Kidney (tissue), 14 donors: ENCODE results near the gene HOXB6. TPM values are rescaled to one million over a fixed set of nuclear protein-coding genes. Genes with fewer than 3 reads are reported as not detected.

Source experiments
- DNase-seq, 5 donors: peaks; one replicate each; pipeline ENCODE4 v3.0.0-alpha.2; 2013 to 2020
- FAIRE-seq: peaks from 2 replicates; lab custom pipeline; 2012; peaks lifted over from hg19 to GRCh38; lab: Jason Lieb, UNC
- H3K27ac ChIP-seq, 2 donors: one replicate each; pipeline ENCODE4 v1.7.0; 2013; ENCODE audit warnings: low read depth in 2 of 2, low read length in 2 of 2, inconsistent platforms in 1 of 2
- H3K27me3 ChIP-seq: one replicate; pipeline ENCODE4 v1.7.1; 2013; ENCODE audit warnings: low read length, inconsistent platforms; ENCODE audit not compliant: control insufficient read depth, insufficient read depth
- H3K36me3 ChIP-seq, 3 donors: one replicate each; pipeline versions ENCODE4 v1.7.0 to v1.7.1; 2013; ENCODE audit warnings: low read length in 3 of 3, control low read depth in 1 of 3, inconsistent platforms in 1 of 3; ENCODE audit not compliant: insufficient read depth in 3 of 3, control insufficient read depth in 2 of 3
- H3K4me1 ChIP-seq, 3 donors: one replicate each; pipeline versions ENCODE4 v1.7.0 to v1.7.1; 2013; ENCODE audit warnings: low read length in 3 of 3, inconsistent platforms in 1 of 3, low read depth in 1 of 3; ENCODE audit not compliant: control insufficient read depth in 2 of 3, insufficient read depth in 2 of 3
- H3K4me3 ChIP-seq, 3 donors: one replicate each; pipeline versions ENCODE4 v1.7.0 to v1.8.1; 2013; ENCODE audit warnings: low read length in 3 of 3, control low read depth in 1 of 3, inconsistent platforms in 1 of 3
- H3K9ac ChIP-seq, 3 donors: one replicate each; pipeline versions ENCODE4 v1.7.0 to v1.7.1; 2013; ENCODE audit warnings: low read length in 3 of 3, control low read depth in 1 of 3, inconsistent platforms in 1 of 3
- H3K9me3 ChIP-seq, 3 donors: one replicate each; pipeline versions ENCODE4 v1.7.0 to v1.7.1; 2013; ENCODE audit warnings: low read length in 3 of 3, control low read depth in 1 of 3, inconsistent platforms in 1 of 3; ENCODE audit not compliant: control insufficient read depth in 2 of 3, insufficient read depth in 1 of 3
- intact Hi-C: fragments of 100-400 bp; cut with DNase I; formaldehyde crosslinking; loops from one replicate; pipeline ENCODE4 v1.11.1; 2022
- polyA plus RNA-seq: library from polyadenylated mRNA; stranded (reverse); fragments of 350-450 nt; fragmentation: Illumina TruSeq; extraction: RNeasy Lipid Tissue Mini Kit (QIAGEN cat#74804); gene quantifications from one replicate; pipeline ENCODE4 v1.2.3, GENCODE V29; 2014; ENCODE audit warnings: low read depth, low replicate concordance; ENCODE audit not compliant: insufficient read depth
- total RNA-seq: library from RNA; stranded (reverse); fragmentation: NEBNext Ultra II Directional; extraction: Animal tissue kit (Norgen Biotek cat#: 25700); gene quantifications from one replicate; pipeline ENCODE4 v1.2.1, GENCODE V29; 2021
- TF ChIP-seq, protein P1 (sequence below): IDR thresholded peaks from 3 replicates; pipeline ENCODE4 v1.5.1; 2012; ENCODE audit warnings: mild to moderate bottlenecking, moderate library complexity, borderline replicate concordance; ENCODE audit not compliant: insufficient read depth; ENCODE audit errors: extremely low read depth
- donor health status: control.
- donor health status: control.
- donor health status: control.
- donor health status: control.
- donor health status: control.
- donor health status: DM: yes; HTN: yes; CAD: no.
- donor health status: Normal renal cell carcinoma (clear cell type).

Gene HOXB6
- total and polyA plus RNA-seq, 2 donors from 2014 or later = 44.0 to 90.2 TPM

DNA sequence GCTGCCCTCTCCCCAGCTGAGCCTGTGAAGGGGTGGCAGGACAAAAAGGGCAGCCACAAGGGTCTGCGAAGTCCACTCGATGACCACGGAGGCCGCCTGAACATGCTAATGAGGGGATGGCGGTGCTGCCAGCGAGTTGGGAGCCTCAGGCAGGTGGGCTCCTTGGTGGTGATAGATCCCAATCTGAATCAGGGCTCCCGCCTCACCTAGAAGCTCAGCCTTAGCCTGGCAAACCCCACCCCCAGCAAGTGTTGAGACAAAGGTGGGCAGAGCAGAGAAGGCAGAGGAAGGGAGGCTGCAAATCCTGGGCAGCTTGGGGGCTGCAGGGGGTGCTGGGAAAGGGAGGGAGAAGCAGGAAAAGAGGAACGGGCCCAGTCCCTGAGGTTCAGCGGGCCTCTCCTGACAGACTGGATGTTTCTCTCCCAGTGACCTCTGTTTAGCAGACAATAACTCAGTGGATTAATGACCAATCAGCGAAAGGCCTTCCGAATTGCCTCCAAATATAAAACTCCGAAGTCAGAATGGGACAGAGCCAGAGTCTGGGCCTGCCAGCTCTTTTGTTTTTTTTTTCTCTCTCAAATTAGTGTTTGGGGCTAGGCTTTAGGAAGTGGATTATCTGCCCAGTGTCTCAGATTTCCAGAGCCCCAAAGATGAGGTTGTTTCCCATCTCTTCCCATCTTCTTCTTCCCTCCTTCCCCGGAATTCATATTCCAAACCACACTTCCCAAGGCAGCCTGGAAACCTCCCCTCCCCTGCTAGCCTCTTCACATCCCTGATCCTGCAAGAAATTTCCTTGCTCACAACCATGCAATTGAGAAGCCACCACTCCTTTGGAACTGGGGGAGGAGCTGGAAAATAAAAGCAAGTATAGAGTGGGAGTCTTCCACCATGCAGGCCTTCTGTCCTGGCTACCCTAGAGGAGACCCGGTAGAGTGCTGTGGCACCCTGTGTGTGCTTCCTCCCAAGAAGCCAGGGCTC lies 44.7 kb downstream of the HOXB6 start:
- peak overlapping the region in 1 of 3 donors; percentile 37 for H3K4me3 ChIP-seq
- H3K27me3 ChIP-seq = no peaks in the 10 kb centered on the region
- H3K9ac ChIP-seq = peak overlapping the region in 2 of 3 donors; percentile 25 to 68
- TF ChIP-seq, protein P1, sequence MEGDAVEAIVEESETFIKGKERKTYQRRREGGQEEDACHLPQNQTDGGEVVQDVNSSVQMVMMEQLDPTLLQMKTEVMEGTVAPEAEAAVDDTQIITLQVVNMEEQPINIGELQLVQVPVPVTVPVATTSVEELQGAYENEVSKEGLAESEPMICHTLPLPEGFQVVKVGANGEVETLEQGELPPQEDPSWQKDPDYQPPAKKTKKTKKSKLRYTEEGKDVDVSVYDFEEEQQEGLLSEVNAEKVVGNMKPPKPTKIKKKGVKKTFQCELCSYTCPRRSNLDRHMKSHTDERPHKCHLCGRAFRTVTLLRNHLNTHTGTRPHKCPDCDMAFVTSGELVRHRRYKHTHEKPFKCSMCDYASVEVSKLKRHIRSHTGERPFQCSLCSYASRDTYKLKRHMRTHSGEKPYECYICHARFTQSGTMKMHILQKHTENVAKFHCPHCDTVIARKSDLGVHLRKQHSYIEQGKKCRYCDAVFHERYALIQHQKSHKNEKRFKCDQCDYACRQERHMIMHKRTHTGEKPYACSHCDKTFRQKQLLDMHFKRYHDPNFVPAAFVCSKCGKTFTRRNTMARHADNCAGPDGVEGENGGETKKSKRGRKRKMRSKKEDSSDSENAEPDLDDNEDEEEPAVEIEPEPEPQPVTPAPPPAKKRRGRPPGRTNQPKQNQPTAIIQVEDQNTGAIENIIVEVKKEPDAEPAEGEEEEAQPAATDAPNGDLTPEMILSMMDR = no peak
- DNase-seq = peak in 1 of 5 donors; percentile 91
- peaks cover 0 to 6% (median 0%) of the 10 kb centered on the region in 3 donors for H3K36me3 ChIP-seq
- no peaks in the 10 kb centered on the region for H3K9me3 ChIP-seq
- H3K4me1 ChIP-seq = peaks cover 36 to 63% (median 44%) of the 10 kb centered on the region in 3 donors
- H3K27ac ChIP-seq = peak overlapping the region; percentile 79 to 88
- intact Hi-C loops = no loop called here
- FAIRE-seq = no peak

DNA sequence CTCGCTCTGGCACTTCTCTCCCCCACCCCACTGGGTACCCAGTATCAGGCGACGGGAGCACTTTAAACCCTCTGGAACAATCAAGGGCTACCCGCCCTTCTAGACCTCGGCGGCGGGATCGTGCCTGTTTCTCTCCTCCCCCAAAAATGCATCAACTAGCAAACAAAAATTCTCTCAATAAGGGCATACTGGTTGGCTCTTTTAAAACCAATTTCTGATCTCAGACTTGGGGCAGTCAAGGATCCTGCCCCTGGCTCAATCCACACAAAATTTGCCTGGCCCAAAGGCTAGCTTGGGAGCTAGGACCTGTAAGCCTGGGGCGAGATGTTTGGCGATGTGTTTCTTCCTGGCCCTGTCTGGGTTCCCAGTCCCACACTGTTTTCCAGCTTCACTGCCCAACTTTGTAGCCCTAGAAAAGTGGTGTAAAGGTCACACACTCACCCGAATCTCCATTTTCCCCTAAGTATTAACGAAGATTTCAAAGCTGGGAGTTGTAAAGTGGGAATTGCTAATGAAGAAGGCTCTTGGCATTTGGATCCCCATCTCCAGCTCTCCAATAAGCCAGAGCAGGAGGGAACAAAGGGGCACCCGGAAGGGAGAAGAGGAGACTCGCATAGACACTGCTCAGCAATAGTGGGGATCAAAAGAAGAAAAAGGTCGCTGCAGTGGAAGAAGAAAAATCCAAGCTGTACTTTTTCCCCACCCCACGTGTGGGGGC lies 45.5 kb downstream of the HOXB6 start:
- no peak for FAIRE-seq
- H3K36me3 ChIP-seq = peaks cover 0 to 6% (median 0%) of the 10 kb centered on the region in 3 donors
- no peaks in the 10 kb centered on the region for H3K9me3 ChIP-seq
- intact Hi-C loops = no loop called here
- TF ChIP-seq, protein P1 = no peak
- H3K27ac ChIP-seq = peak overlapping the region; percentile 79 to 88
- peaks cover 36 to 61% (median 46%) of the 10 kb centered on the region in 3 donors for H3K4me1 ChIP-seq
- peak overlapping the region in 1 of 3 donors; percentile 37 for H3K4me3 ChIP-seq
- no peaks in the 10 kb centered on the region for H3K27me3 ChIP-seq
- peak overlapping the region in 2 of 3 donors; percentile 16 to 68 for H3K9ac ChIP-seq
- no peak for DNase-seq

DNA sequence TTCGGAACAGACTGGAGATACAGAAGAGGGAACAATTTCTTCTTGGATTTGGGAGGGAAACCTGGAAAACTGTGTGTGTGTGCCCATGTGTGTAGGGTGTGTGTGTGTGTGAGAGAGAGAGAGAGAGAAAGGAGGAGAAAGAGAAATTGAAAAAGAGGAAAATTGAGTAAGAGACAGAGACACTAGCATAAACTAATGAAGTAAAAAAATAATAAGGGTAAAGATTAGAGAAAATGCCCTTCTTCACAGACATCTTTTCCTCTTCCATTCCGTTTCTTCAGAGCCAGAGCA lies 46.0 kb downstream of the HOXB6 start:
- Histone ChIP-seq H3K4me1 (peaks cover 36 to 61% (median 46%) of the 10 kb centered on the region in 3 donors), H3K36me3 (peaks cover 0 to 6% (median 0%) of the 10 kb centered on the region in 3 donors), H3K4me3 (peak overlapping the region in 2 of 3 donors; percentile 4 to 59), H3K9ac (peak overlapping the region in 2 of 3 donors; percentile 29 to 68), H3K9me3 (no peaks in the 10 kb centered on the region), H3K27ac (peak overlapping the region; percentile 79 to 88), H3K27me3 (no peaks in the 10 kb centered on the region)
- TF ChIP-seq, protein P1 = no peak
- intact Hi-C loops = no loop called here
- DNase-seq = no peak
- FAIRE-seq = no peak
